ENCODE data around the gene HCAR3.

DNA sequence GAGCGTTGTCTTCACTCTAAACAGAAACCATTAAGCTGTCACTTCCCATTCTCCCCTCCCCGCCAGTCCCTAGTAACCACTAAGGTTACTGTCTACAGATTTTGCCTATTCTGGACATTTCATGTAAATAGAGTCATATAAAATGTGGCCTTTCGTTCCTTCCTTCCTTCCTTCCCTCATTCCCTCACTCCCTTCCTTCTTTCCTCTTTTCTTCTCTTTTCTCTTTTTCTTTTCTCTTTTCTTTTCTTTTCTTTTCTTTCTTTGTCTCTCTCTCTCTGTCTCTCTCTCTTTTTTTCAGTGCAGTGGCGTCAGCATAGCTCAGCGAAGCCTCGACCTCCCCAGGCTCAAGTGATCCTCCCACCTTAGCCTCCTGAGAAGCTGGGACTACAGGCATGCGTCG, 51.3 kb downstream of the HCAR3 start:
- TF ChIP-seq EZH2 (IDR thresholded peaks at IDR 0.05; ENCODE audit: insufficient read depth, poor library complexity, severe bottlenecking) = no peak
- TF ChIP-seq EZH2phosphoT487 (IDR thresholded peaks at IDR 0.05; ENCODE audit: insufficient read depth, low read depth) = no peak
